SK-N-SH (cell line): Measurements from ENCODE around the gene KCNQ5. TPM values are rescaled to one million over a fixed set of nuclear protein-coding genes. Genes with fewer than 3 reads are reported as not detected.

Source experiments
- CTCF ChIA-PET: fragments of 300-600, 350-600 bp; formaldehyde crosslinking; extraction: SDS; loops from one replicate; lab custom pipeline; 2021; lab: Yijun Ruan, JAX
- POLR2A ChIA-PET: fragments of 350-600 bp; sonication (Branson Sonifier 250); formaldehyde crosslinking; extraction: SDS; loops from one replicate; lab custom pipeline; 2020; ENCODE audit warnings: antibody characterized with exemption, inconsistent platforms; lab: Yijun Ruan, JAX
- DNase-seq: peaks from one replicate; pipeline ENCODE4 v3.0.0; 2012
- H2AFZ ChIP-seq: fragments of 200-600 bp; sonication (generic); 2 replicates; pipeline ENCODE4 v1.8.1; 2016; ENCODE audit warnings: antibody characterized with exemption, mild to moderate bottlenecking, low read depth
- H3F3A ChIP-seq: fragments of 200-600 bp; sonication (generic); replicated peaks from 2 replicates; pipeline ENCODE3; 2016; ENCODE audit warnings: antibody characterized with exemption, mild to moderate bottlenecking; ENCODE audit not compliant: insufficient read depth
- H3K27ac ChIP-seq, 2 experiments: fragments of 200-500 bp in 1 of 2; fragments of 200-600 bp in 1 of 2; sonication (Bioruptor generic) in 1 of 2; sonication (generic), shearing (Covaris generic) in 1 of 2; 2 replicates each; pipeline versions ENCODE4 v1.5.1 to v1.6.1; 2014 to 2016; ENCODE audit warnings: low read depth in 2 of 2, inconsistent platforms in 1 of 2, low read length in 1 of 2, mild to moderate bottlenecking in 1 of 2, mixed read lengths in 1 of 2
- H3K27me3 ChIP-seq: fragments of 200-600 bp; sonication (generic), shearing (Covaris generic); 2 replicates; pipeline ENCODE4 v1.6.1; 2016; ENCODE audit warnings: mixed run types; ENCODE audit not compliant: insufficient read depth
- H3K36me3 ChIP-seq, 2 experiments: fragments of 200-500 bp in 1 of 2; fragments of 200-600 bp in 1 of 2; sonication (Bioruptor generic) in 1 of 2; sonication (generic) in 1 of 2; replicated peaks in 1 of 2; 2 replicates each; pipeline versions ENCODE3 to v1.5.1; 2014 to 2016; ENCODE audit warnings: low read length in 1 of 2, mild to moderate bottlenecking in 1 of 2; ENCODE audit not compliant: insufficient read depth in 2 of 2, control insufficient read depth in 1 of 2
- H3K4me1 ChIP-seq, 2 experiments: fragments of 200-500 bp in 1 of 2; fragments of 200-600 bp in 1 of 2; sonication (Bioruptor generic) in 1 of 2; sonication (generic), shearing (Covaris generic) in 1 of 2; 2 replicates each; pipeline versions ENCODE4 v1.5.1 to v1.6.1; 2014 to 2016; ENCODE audit warnings: low read depth in 1 of 2, low read length in 1 of 2, mixed run types in 1 of 2; ENCODE audit not compliant: insufficient read depth in 2 of 2, control insufficient read depth in 1 of 2
- H3K4me2 ChIP-seq: fragments of 200-600 bp; sonication (generic), shearing (Covaris generic); 2 replicates; pipeline ENCODE4 v1.6.1; 2017; ENCODE audit warnings: mixed run types
- H3K4me3 ChIP-seq, 2 experiments: fragments of 200-500 bp in 1 of 2; fragments of 200-600 bp in 1 of 2; sonication (Bioruptor generic) in 1 of 2; sonication (generic), shearing (Covaris generic) in 1 of 2; 2 replicates each; pipeline versions ENCODE4 v1.5.1 to v1.8.1; 2014 to 2016; ENCODE audit warnings: low read depth in 2 of 2, inconsistent platforms in 1 of 2, low read length in 1 of 2, mild to moderate bottlenecking in 1 of 2, mixed read lengths in 1 of 2, moderate library complexity in 1 of 2
- H3K79me2 ChIP-seq: fragments of 200-600 bp; sonication (generic); 2 replicates; pipeline ENCODE4 v1.8.1; 2017; ENCODE audit warnings: mild to moderate bottlenecking; ENCODE audit not compliant: insufficient read depth
- H3K9ac ChIP-seq: fragments of 200-600 bp; sonication (generic); 2 replicates; pipeline ENCODE4 v1.6.1; 2017; ENCODE audit warnings: mixed run types
- H3K9me2 ChIP-seq: fragments of 200-600 bp; sonication (generic); 2 replicates; pipeline ENCODE4 v1.6.1; 2017; ENCODE audit warnings: mixed run types
- H3K9me3 ChIP-seq: fragments of 200-600 bp; sonication (generic); 2 replicates; pipeline ENCODE4 v1.6.1; 2017; ENCODE audit warnings: mixed run types, mild to moderate bottlenecking, moderate library complexity
- H4K20me1 ChIP-seq: fragments of 200-600 bp; sonication (generic); 2 replicates; pipeline ENCODE4 v1.6.1; 2017; ENCODE audit warnings: mild to moderate bottlenecking, mixed run types; ENCODE audit not compliant: insufficient read depth
- EP300 ChIP-seq, 2 experiments: IDR thresholded peaks; 2 replicates each; pipeline versions ENCODE4 v1.4.0 to v1.6.1; 2012; ENCODE audit warnings: borderline replicate concordance in 1 of 2, low read depth in 1 of 2, low read length in 1 of 2
- EZH2phosphoT487 ChIP-seq: fragments of 200-600 bp; sonication (generic); IDR thresholded peaks from 2 replicates; pipeline ENCODE4 v1.6.1; 2017; ENCODE audit warnings: low read depth, mixed run types, mild to moderate bottlenecking, antibody characterized with exemption, moderate library complexity, borderline replicate concordance
- FOXJ3 ChIP-seq: sonication (generic); formaldehyde crosslinking; IDR thresholded peaks from 2 replicates; pipeline ENCODE4 v1.5.1; 2020; ENCODE audit warnings: mild to moderate bottlenecking, missing genetic modification reagents
- FOXM1 ChIP-seq: IDR thresholded peaks from 2 replicates; pipeline ENCODE4 v1.4.0; 2012; ENCODE audit warnings: low read depth, mild to moderate bottlenecking
- IRF3 ChIP-seq: fragments of 150-350 bp; IDR thresholded peaks from 2 replicates; pipeline ENCODE4 v1.6.1; 2016; ENCODE audit warnings: mild to moderate bottlenecking, low read depth, low read length
- MAX ChIP-seq: IDR thresholded peaks from 2 replicates; pipeline ENCODE4 v1.4.0; 2012; ENCODE audit warnings: low read depth
- MEF2A ChIP-seq: IDR thresholded peaks from 2 replicates; pipeline ENCODE4 v1.4.0; 2012; ENCODE audit warnings: low read depth, borderline replicate concordance
- NRF1 ChIP-seq: IDR thresholded peaks from 2 replicates; pipeline ENCODE4 v1.6.1; 2012; ENCODE audit warnings: low read depth, mild to moderate bottlenecking, low read length
- PBX3 ChIP-seq: IDR thresholded peaks from 2 replicates; pipeline ENCODE4; 2012
- POLR2AphosphoS5 ChIP-seq: IDR thresholded peaks from 2 replicates; pipeline ENCODE4 v1.6.1; 2012; ENCODE audit warnings: low read depth, low read length
- RXRA ChIP-seq: IDR thresholded peaks from 2 replicates; pipeline ENCODE4 v1.4.0; 2012; ENCODE audit warnings: low read depth, mild to moderate bottlenecking, borderline replicate concordance
- SIN3A ChIP-seq: IDR thresholded peaks from 2 replicates; pipeline ENCODE4 v1.6.1; 2012; ENCODE audit warnings: low read depth, mild to moderate bottlenecking, low read length, moderate library complexity, borderline replicate concordance
- TAF1 ChIP-seq: IDR thresholded peaks from 2 replicates; pipeline ENCODE4 v1.6.1; 2012; ENCODE audit warnings: low read depth, mild to moderate bottlenecking, low read length, moderate library complexity, borderline replicate concordance
- TCF12 ChIP-seq: IDR thresholded peaks from 2 replicates; pipeline ENCODE4 v1.4.0; 2012
- USF1 ChIP-seq: IDR thresholded peaks from 2 replicates; pipeline ENCODE4 v1.4.0; 2012; ENCODE audit warnings: low read depth, borderline replicate concordance
- USF2 ChIP-seq: fragments of 150-350 bp; IDR thresholded peaks from 2 replicates; pipeline ENCODE4 v1.6.1; 2017; ENCODE audit warnings: antibody characterized with exemption, low read length, low read depth, borderline replicate concordance
- ZBTB33 ChIP-seq: IDR thresholded peaks from 2 replicates; pipeline ENCODE4 v1.4.0; 2012; ENCODE audit warnings: low read depth, borderline replicate concordance
- WGBS: methylation state at CpG from one replicate; pipeline ENCODE4 v1.1.6; 2017; ENCODE audit warnings: low lambda C conversion rate; 5-methylcytosine and 5-hydroxymethylcytosine counted together
- polyA plus RNA-seq, 3 experiments: library from polyadenylated mRNA; depleted of rRNA; stranded (reverse); fragments of >200 nt; gene quantifications; 2 replicates each; pipeline ENCODE4 v1.2.3, GENCODE V29; 2012

KCNQ5 gene
- polyA plus RNA-seq, 1 of the 3 experiments (the other 2 are of a cell fraction): 3.2 TPM

- 97% methylated on average over 2 of the region's 2 CpGs for WGBS
- TF ChIP-seq USF2: no peak
- TF ChIP-seq IRF3: no peak
- no peak for TF ChIP-seq SIN3A
- no peak for TF ChIP-seq FOXJ3 (CRISPR knock-in tag)
- no peak for TF ChIP-seq ZBTB33
- no peak for TF ChIP-seq TAF1
- no peak for TF ChIP-seq MAX
- no peak for TF ChIP-seq MEF2A
- TF ChIP-seq EP300 (IDR thresholded peaks at IDR 0.05; ENCODE audit: borderline replicate concordance in 1 of 2, low read depth in 1 of 2, low read length in 1 of 2): no peak
- TF ChIP-seq PBX3: no peak
- no peak for TF ChIP-seq POLR2AphosphoS5
- TF ChIP-seq NRF1: no peak
- TF ChIP-seq USF1: no peak
- no peak for TF ChIP-seq FOXM1
- no peak for TF ChIP-seq EZH2phosphoT487
- no peak for TF ChIP-seq TCF12
- no peak for TF ChIP-seq RXRA
- TF ChIP-seq, all 33 proteins: peak for 0
- POLR2A ChIA-PET: no interaction called here
Observed at GRCh38 chr6:73123632-73124329, 501.9 kb downstream of the KCNQ5 start.

More at GRCh38 chr6:73123632-73124329, 501.9 kb downstream of the KCNQ5 start:
- Histone ChIP-seq H3K4me1 (no peaks in the 10 kb centered on the region; a peak in 1 of 4 replicates), H3K4me3 (no peak overlapping the region), H3K9me2 (no peaks in the 10 kb centered on the region), H3K27ac (no peak overlapping the region), H3F3A (peaks cover 14% of the 10 kb centered on the region), H4K20me1 (no peaks in the 10 kb centered on the region), H3K36me3 (peaks cover 0 to 27% of the 10 kb centered on the region in 2 experiments), H2AFZ (no peak overlapping the region), H3K4me2 (no peak overlapping the region), H3K9ac (no peak overlapping the region), H3K27me3 (no peaks in the 10 kb centered on the region), H3K9me3 (no peaks in the 10 kb centered on the region), H3K79me2 (no peaks in the 10 kb centered on the region)
- CTCF ChIA-PET: interaction anchor here (0.7 kb wide), 1 partner anchor 507 kb away, joined by 3 read pairs; no protein-coding TSS in a partner anchor
- DNase-seq: no peak
